ENCODE data around the gene GMNN. TPM values are rescaled to one million over a fixed set of nuclear protein-coding genes. Genes with fewer than 3 reads are reported as not detected.
"Not testable (repeated sequence)": the region's sequence is repeated elsewhere in the genome, so short reads cannot be mapped to it uniquely, and the experiment has no call there.

The GMNN gene
- total RNA-seq, 1 donor: 9.4 TPM

DNA sequence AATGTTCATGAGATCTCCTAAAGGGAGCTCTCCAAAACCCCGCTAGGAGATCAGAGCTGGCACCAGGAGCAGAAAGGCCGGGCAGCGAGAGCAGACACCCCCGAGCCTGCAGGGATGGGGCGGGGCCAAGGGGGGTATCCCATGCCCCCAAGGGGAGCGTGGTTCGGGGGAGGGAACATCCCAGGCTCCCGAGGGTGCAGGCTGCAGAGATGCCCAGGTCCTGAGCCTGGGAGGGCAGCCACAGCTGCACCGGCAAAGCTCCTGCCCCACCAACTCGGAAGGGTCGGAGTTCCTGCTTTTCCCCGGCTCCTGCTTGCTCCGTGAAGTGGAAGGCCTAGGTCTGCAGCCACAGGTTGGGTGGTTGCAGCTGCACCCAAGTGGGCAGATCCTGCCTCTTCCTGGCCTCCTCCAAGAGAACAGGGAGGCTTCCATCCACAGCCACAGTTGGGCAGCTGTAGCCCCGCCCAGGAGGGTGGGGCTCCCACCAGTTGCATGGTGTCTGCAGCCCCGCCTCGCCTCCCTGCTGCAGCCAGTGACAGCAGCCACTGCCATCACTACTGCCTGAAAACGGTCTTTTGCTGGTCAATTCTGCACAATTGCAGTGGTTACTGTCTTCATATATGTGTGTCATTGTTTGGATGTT, 13.4 kb upstream of the GMNN start:
- no peak for DNase-seq (ENCODE audit: insufficient read length, low spot score, missing footprints)
- Histone ChIP-seq H3K27me3 (ENCODE audit: insufficient read depth, low read length) (no peaks in the 10 kb centered on the region), H2AFZ (ENCODE audit: low read length) (no peak overlapping the region), H3K27ac (ENCODE audit: low read depth, low read length) (no peak overlapping the region), H3K79me2 (ENCODE audit: insufficient read depth, low read length) (no peaks in the 10 kb centered on the region), H4K20me1 (ENCODE audit: insufficient read depth, low read length) (no peaks in the 10 kb centered on the region), H3K36me3 (ENCODE audit: insufficient read depth, low read length) (no peaks in the 10 kb centered on the region), H3K4me3 (ENCODE audit: insufficient read depth, low read length) (no peak overlapping the region), H3K4me1 (ENCODE audit: insufficient read depth, low read length) (no peaks in the 10 kb centered on the region), H3K4me2 (ENCODE audit: insufficient read depth, low read length) (no peak overlapping the region), H3K9me3 (ENCODE audit: low read depth, low read length) (no peaks in the 10 kb centered on the region)
- TF ChIP-seq, protein P1, sequence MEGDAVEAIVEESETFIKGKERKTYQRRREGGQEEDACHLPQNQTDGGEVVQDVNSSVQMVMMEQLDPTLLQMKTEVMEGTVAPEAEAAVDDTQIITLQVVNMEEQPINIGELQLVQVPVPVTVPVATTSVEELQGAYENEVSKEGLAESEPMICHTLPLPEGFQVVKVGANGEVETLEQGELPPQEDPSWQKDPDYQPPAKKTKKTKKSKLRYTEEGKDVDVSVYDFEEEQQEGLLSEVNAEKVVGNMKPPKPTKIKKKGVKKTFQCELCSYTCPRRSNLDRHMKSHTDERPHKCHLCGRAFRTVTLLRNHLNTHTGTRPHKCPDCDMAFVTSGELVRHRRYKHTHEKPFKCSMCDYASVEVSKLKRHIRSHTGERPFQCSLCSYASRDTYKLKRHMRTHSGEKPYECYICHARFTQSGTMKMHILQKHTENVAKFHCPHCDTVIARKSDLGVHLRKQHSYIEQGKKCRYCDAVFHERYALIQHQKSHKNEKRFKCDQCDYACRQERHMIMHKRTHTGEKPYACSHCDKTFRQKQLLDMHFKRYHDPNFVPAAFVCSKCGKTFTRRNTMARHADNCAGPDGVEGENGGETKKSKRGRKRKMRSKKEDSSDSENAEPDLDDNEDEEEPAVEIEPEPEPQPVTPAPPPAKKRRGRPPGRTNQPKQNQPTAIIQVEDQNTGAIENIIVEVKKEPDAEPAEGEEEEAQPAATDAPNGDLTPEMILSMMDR (IDR thresholded peaks at IDR 0.05; ENCODE audit: extremely low read depth, low read depth, low read length): no peak

DNA sequence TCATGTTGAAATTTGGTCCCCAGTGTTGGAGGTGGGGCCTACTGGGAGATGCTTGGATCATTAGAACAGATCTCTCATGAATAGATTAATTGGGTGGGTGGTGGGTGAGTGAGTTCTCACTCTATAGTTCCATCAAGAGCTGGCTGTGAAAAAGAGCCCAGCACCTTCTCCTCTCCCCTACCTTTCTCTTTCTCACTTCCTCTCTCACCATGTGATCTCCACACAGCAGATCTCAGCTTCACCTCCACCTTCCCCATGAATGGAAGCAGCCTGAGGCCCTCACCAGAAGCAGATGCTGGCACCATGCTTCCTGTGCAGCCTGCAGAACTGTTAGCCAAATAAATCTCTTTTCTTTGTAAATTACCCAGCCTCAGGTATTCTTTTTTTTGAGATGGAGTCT, 12.9 kb upstream of the GMNN start:
- H2AFZ ChIP-seq (ENCODE audit: low read length): no peak overlapping the region
- H3K4me2 ChIP-seq (ENCODE audit: insufficient read depth, low read length): no peak overlapping the region
- DNase-seq (ENCODE audit: insufficient read length, low spot score, missing footprints): no peak
- no peaks in the 10 kb centered on the region for H3K9me3 ChIP-seq (ENCODE audit: low read depth, low read length)
- H3K27me3 ChIP-seq (ENCODE audit: insufficient read depth, low read length): no peaks in the 10 kb centered on the region
- H3K4me3 ChIP-seq (ENCODE audit: insufficient read depth, low read length): no peak overlapping the region
- no peak overlapping the region for H3K27ac ChIP-seq (ENCODE audit: low read depth, low read length)
- no peaks in the 10 kb centered on the region for H4K20me1 ChIP-seq (ENCODE audit: insufficient read depth, low read length)
- H3K4me1 ChIP-seq (ENCODE audit: insufficient read depth, low read length): no peaks in the 10 kb centered on the region
- TF ChIP-seq, protein P1 (IDR thresholded peaks at IDR 0.05; ENCODE audit: extremely low read depth, low read depth, low read length): no peak
- H3K36me3 ChIP-seq (ENCODE audit: insufficient read depth, low read length): no peaks in the 10 kb centered on the region
- no peaks in the 10 kb centered on the region for H3K79me2 ChIP-seq (ENCODE audit: insufficient read depth, low read length)

DNA sequence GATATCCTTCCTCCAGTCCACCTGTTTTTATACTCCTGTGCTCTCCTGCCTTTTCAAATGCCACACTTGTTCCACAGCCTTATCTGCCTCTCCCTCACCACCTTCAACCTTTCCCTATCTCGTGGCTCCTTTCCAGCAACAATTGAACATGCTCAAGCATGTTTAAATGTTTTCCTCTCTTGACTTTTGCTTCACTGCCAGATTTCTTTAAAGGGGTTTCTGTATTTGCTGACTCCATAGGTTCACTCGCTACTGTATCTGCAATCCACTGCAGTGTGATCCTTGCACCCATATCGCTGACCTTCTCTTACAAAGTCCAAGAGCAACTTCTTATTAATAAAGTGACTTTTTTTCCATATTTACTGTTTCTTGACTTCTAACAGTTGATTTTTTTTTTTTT, 11.2 kb upstream of the GMNN start:
- Histone ChIP-seq H3K4me2 (ENCODE audit: insufficient read depth, low read length) (no peak overlapping the region), H3K79me2 (ENCODE audit: insufficient read depth, low read length) (no peaks in the 10 kb centered on the region), H3K4me1 (ENCODE audit: insufficient read depth, low read length) (no peaks in the 10 kb centered on the region), H3K9me3 (ENCODE audit: low read depth, low read length) (no peaks in the 10 kb centered on the region), H3K27me3 (ENCODE audit: insufficient read depth, low read length) (no peaks in the 10 kb centered on the region), H3K27ac (ENCODE audit: low read depth, low read length) (no peak overlapping the region), H3K36me3 (ENCODE audit: insufficient read depth, low read length) (no peaks in the 10 kb centered on the region), H2AFZ (ENCODE audit: low read length) (no peak overlapping the region), H3K4me3 (ENCODE audit: insufficient read depth, low read length) (no peak overlapping the region), H4K20me1 (ENCODE audit: insufficient read depth, low read length) (no peaks in the 10 kb centered on the region)
- TF ChIP-seq, protein P1 (IDR thresholded peaks at IDR 0.05; ENCODE audit: extremely low read depth, low read depth, low read length): no peak
- DNase-seq (ENCODE audit: insufficient read length, low spot score, missing footprints): no peak

DNA sequence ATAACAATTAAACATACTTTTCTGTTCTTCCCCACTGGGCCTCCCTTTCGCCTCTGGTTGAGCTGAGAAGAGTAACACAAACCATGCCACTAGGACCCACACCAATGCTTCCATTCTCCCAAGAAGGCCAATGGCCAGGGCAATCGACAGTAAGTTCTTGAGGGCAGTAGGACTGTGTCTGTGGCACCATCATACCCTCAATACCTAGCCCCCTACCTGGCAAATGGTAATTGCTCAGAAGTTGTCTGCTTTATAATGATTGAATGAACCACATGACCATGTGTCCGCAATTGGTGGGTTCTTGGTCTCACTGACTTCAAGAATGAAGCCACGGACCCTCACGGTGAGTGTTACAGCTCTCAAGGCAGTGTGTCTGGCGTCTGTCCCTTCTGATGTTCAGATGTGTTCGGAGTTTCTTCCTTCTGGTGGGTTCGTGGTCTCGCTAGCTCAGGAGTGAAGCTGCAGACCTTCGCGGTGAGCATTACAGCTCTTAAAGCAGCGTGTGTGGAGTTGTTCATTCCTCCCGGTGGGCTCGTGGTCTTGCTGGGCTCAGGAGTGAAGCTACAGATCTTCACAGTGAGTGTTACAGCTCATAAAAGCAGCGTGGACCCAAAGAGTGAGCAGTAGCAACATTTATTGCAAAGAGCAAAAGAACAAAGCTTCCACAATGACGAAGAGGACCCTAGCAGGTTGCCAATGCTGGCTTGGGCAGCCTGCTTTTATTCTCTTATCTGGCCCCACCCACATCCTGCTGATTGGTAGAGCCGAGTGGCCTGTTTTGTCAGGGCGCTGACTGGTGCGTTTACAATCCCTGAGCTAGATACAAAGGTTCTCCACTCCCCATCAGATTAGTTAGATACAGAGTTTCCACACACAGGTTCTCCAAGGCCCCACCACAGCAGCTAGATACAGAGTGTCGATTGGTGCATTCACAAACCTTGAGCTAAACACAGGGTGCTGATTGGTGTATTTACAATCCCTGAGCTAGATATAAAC, 9.6 kb upstream of the GMNN start:
- not testable (repeated sequence) for H3K4me3 ChIP-seq (ENCODE audit: insufficient read depth, low read length); H3K36me3 ChIP-seq (ENCODE audit: insufficient read depth, low read length); H3K9me3 ChIP-seq (ENCODE audit: low read depth, low read length); H4K20me1 ChIP-seq (ENCODE audit: insufficient read depth, low read length); H3K4me2 ChIP-seq (ENCODE audit: insufficient read depth, low read length); H3K27ac ChIP-seq (ENCODE audit: low read depth, low read length); H3K79me2 ChIP-seq (ENCODE audit: insufficient read depth, low read length); H3K4me1 ChIP-seq (ENCODE audit: insufficient read depth, low read length); H3K27me3 ChIP-seq (ENCODE audit: insufficient read depth, low read length); DNase-seq (ENCODE audit: insufficient read length, low spot score, missing footprints); H2AFZ ChIP-seq (ENCODE audit: low read length)

DNA sequence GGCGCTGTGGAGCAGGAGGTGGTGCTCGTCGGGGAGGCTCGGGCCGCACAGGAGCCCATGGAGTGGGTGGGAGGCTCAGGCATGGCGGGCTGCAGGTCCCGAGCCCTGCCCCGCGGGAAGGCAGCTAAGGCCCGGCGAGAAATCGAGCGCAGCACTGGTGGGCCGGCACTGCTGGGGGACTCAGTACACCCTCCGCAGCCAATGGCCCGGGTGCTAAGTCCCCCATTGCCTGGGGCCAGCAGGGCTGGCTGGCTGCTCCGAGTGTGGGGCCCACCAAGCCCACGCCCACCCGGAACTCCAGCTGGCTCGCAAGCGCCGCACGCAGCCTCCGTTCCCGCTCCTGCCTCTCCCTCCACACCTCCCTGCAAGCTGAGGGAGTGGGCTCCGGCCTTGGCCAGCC, 8.8 kb upstream of the GMNN start:
- H2AFZ ChIP-seq (ENCODE audit: low read length); H4K20me1 ChIP-seq (ENCODE audit: insufficient read depth, low read length); H3K27ac ChIP-seq (ENCODE audit: low read depth, low read length); H3K4me1 ChIP-seq (ENCODE audit: insufficient read depth, low read length); H3K36me3 ChIP-seq (ENCODE audit: insufficient read depth, low read length); H3K79me2 ChIP-seq (ENCODE audit: insufficient read depth, low read length); H3K27me3 ChIP-seq (ENCODE audit: insufficient read depth, low read length); H3K4me2 ChIP-seq (ENCODE audit: insufficient read depth, low read length); DNase-seq (ENCODE audit: insufficient read length, low spot score, missing footprints); H3K9me3 ChIP-seq (ENCODE audit: low read depth, low read length); H3K4me3 ChIP-seq (ENCODE audit: insufficient read depth, low read length): not testable (repeated sequence)

Measured in osteoblast (primary cell).